ENCODE measurements around the gene ANKRD17.
"Not testable (repeated sequence)": the region's sequence is repeated elsewhere in the genome, so short reads cannot be mapped to it uniquely, and the experiment has no call there.

Gene ANKRD17, protein sequence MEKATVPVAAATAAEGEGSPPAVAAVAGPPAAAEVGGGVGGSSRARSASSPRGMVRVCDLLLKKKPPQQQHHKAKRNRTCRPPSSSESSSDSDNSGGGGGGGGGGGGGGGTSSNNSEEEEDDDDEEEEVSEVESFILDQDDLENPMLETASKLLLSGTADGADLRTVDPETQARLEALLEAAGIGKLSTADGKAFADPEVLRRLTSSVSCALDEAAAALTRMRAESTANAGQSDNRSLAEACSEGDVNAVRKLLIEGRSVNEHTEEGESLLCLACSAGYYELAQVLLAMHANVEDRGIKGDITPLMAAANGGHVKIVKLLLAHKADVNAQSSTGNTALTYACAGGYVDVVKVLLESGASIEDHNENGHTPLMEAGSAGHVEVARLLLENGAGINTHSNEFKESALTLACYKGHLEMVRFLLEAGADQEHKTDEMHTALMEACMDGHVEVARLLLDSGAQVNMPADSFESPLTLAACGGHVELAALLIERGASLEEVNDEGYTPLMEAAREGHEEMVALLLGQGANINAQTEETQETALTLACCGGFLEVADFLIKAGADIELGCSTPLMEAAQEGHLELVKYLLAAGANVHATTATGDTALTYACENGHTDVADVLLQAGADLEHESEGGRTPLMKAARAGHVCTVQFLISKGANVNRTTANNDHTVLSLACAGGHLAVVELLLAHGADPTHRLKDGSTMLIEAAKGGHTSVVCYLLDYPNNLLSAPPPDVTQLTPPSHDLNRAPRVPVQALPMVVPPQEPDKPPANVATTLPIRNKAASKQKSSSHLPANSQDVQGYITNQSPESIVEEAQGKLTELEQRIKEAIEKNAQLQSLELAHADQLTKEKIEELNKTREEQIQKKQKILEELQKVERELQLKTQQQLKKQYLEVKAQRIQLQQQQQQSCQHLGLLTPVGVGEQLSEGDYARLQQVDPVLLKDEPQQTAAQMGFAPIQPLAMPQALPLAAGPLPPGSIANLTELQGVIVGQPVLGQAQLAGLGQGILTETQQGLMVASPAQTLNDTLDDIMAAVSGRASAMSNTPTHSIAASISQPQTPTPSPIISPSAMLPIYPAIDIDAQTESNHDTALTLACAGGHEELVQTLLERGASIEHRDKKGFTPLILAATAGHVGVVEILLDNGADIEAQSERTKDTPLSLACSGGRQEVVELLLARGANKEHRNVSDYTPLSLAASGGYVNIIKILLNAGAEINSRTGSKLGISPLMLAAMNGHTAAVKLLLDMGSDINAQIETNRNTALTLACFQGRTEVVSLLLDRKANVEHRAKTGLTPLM (N-terminal part only)

DNA sequence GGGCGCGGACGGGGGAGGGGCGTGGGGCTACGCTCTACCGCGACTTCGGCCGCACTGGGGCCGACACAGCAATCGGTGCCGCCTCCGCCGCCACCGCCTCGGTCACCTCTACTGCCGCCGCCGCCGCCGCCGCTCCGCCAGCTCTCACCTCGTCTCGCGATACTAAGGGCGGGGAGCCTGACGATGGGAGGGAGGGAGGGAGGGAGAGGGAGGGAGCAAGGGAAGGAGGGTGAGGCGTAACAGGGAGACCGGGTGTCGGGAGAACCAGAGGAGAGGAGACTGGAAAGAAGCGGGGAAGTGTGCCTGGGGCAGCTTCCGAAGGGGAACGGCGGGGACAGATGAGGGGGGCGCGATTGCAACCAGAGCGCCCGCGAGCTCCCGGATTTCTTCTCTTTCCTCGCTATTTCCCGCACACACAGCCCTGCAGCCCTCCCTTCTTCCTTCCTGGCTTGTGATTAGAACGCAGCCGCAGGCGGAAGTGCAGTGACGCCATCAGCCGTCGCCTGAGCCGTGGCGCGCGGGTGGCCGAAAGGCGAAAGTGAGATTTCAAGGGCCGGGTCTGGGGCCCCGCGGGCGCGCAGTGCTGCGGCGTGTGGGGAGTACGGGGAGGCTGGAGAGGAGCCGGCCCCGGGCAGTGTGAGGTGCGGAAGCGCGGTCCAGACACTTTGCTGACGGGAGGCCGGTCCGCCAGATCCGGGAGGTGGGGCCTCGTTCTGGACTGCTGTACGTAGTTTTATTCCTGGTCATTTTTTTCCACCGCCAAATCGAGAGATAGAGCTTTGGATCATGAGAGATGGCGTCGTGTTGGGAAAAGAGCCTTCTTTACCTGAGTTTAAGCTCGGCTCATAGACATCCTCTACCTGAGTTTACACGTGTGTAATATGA lies at the start of gene ANKRD17:
ANKRD17 (minus strand) TSS at position 113 of the 885 bp plus-strand sequence. CDS start 130 bp downstream, outside the sequence.
- peak within 1 kb of the TSS; percentile 86 for H3K4me3 ChIP-seq (ENCODE audit: low read depth, low read length)

DNA sequence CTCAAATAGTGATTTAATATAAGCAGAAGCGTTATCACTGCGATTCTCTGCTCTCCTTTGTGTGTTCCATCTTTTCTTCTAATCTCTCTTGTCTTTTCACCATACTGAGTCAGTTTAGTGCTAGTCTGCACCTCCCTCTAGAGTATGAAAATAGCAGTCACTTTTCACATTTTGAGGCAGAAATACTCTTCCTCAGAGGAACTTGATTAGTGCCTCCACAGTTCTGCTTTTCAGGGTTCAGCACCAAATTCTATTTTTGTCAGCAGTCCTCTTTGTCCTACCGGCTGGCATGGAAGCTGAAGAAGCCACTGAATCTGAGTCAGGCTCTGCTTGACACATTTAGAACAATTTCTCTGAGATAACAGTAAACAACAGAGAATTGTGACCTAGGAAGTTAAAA lies 49.7 kb upstream of the ANKRD17 start:
- peak; percentile 18 for DNase-seq (ENCODE audit: low read depth)
- TF ChIP-seq, protein P1, sequence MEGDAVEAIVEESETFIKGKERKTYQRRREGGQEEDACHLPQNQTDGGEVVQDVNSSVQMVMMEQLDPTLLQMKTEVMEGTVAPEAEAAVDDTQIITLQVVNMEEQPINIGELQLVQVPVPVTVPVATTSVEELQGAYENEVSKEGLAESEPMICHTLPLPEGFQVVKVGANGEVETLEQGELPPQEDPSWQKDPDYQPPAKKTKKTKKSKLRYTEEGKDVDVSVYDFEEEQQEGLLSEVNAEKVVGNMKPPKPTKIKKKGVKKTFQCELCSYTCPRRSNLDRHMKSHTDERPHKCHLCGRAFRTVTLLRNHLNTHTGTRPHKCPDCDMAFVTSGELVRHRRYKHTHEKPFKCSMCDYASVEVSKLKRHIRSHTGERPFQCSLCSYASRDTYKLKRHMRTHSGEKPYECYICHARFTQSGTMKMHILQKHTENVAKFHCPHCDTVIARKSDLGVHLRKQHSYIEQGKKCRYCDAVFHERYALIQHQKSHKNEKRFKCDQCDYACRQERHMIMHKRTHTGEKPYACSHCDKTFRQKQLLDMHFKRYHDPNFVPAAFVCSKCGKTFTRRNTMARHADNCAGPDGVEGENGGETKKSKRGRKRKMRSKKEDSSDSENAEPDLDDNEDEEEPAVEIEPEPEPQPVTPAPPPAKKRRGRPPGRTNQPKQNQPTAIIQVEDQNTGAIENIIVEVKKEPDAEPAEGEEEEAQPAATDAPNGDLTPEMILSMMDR (IDR thresholded peaks at IDR 0.05; ENCODE audit: insufficient read depth, low read depth, low read length, missing control alignments) = peak; percentile 33
- no peak overlapping the region for H3K4me3 ChIP-seq (ENCODE audit: low read depth, low read length)

More for the DNA sequence above, at the start of gene ANKRD17:
- TF ChIP-seq, protein P1 (IDR thresholded peaks at IDR 0.05; ENCODE audit: insufficient read depth, low read depth, low read length, missing control alignments) = no peak
- peak; percentile 96 for DNase-seq (ENCODE audit: low read depth)

DNA sequence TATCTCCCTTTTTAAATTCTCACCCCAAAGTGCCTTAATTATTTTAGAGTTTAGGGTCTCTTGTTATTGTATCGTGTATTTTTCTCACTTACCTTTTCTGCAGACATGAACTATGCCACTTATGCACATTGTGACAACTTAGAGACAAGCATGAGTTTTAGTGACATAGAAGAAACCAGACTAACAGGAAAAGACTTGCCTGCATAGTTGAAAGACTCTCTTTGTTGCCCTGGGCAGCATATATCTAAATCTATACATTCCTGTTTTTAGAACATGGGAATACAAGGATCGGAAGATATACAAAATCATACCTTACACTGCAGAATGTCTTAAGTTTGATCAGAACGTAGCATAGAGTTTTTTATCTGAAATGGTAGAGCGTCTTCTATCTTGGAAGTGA lies 45.1 kb upstream of the ANKRD17 start:
- H3K4me3 ChIP-seq (ENCODE audit: low read depth, low read length) = no peak overlapping the region
- DNase-seq (ENCODE audit: low read depth) = no peak
- TF ChIP-seq, protein P1 (IDR thresholded peaks at IDR 0.05; ENCODE audit: insufficient read depth, low read depth, low read length, missing control alignments) = no peak

DNA sequence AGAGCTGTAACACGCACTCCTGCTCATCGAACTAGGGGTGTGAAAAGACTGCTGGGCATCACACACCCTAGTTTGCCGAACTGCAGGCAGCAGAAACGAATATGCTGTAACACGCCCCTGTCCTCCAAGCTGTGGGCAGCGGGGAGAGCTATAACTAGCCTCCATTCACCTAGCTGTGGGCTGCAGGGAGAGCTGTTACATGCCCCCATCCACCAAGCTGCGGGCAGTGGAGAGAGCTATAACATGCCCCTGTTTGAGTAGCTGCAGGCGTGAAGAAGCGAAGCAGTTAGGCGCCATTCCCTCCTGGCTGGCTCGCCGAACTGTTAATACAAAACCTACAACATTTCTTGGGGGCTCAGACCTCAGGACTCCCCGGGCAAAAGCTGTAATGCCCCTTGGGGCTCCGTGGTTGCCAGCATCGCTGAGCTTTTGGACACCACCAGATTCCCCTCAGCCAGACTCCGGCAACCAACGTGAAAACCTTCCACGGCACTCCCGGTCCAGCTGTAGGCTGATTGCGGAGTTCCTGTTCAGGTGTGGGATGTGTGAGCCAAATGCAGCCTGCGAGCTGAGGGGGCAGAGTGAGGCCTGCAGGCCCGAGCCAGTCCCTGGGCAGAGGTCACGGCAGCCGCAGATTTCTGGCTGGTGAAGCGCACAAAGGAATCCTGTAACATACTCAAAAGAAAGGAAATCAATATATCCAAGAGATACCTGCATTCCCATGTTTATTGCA lies 41.1 kb upstream of the ANKRD17 start:
- no peak overlapping the region for H3K4me3 ChIP-seq (ENCODE audit: low read depth, low read length)
- TF ChIP-seq, protein P1 (IDR thresholded peaks at IDR 0.05; ENCODE audit: insufficient read depth, low read depth, low read length, missing control alignments) = no peak
- no peak for DNase-seq (ENCODE audit: low read depth)

DNA sequence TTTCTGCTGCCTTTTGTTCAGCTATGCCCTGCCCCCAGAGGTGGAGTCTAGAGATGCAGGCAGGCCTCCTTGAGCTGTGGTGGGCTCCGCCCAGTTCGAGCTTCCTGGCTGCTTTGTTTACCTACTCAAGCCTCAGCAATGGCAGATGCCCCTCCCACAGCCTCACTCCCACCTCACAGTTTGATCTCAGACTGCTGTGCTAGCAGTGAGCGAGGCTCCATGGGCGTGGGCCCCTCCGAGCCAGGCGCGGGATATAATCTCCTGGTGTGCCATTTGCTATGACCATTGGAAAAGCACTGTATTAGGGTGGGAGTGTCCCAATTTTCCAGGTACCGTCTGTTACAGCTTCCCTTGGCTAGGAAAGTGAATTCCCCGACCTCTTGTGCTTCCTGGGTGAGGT lies 34.1 kb upstream of the ANKRD17 start:
- not testable (repeated sequence) for DNase-seq (ENCODE audit: low read depth); H3K4me3 ChIP-seq (ENCODE audit: low read depth, low read length)

DNA sequence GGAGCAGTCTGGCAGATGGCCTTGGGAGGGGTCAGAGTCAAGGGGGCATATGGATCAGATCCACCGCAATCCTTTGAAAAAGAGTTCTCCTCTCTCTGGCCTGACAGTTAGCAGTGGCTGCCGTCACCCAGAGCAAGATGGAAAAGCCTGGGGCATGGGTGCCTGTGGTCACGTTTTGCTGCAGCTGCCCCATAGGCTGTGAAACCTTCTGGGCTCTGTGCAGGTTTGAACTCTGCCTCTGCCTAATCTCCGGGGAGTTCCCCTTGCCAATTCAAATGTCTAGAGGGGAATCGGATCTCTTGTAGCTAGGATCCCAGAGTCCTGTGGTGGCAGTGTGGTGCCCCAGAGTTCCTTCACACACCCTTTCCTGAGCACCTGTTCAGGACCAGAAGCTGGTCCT lies 23.4 kb upstream of the ANKRD17 start:
- TF ChIP-seq, protein P1 (IDR thresholded peaks at IDR 0.05; ENCODE audit: insufficient read depth, low read depth, low read length, missing control alignments) = no peak
- no peak overlapping the region for H3K4me3 ChIP-seq (ENCODE audit: low read depth, low read length)
- no peak for DNase-seq (ENCODE audit: low read depth)

Data from GM12865 (cell line).